Measurements from ENCODE around the gene RNU2-63P. TPM values are rescaled to one million over a fixed set of nuclear protein-coding genes. Genes with fewer than 3 reads are reported as not detected.
A peak's percentile ranks its signal among the peaks of the same experiment; 100 is the strongest.
"Not testable (repeated sequence)": the region's sequence is repeated elsewhere in the genome, so short reads cannot be mapped to it uniquely, and the experiment has no call there.

Gene RNU2-63P
- 10 to 100 TPM in 1 of 2 donors, 1 to 10 TPM in 1; 5.2 to 11.5 TPM for total RNA-seq
- long read RNA-seq, donor 1: 0 reads
- long read RNA-seq, donor 2: 0 reads

DNA sequence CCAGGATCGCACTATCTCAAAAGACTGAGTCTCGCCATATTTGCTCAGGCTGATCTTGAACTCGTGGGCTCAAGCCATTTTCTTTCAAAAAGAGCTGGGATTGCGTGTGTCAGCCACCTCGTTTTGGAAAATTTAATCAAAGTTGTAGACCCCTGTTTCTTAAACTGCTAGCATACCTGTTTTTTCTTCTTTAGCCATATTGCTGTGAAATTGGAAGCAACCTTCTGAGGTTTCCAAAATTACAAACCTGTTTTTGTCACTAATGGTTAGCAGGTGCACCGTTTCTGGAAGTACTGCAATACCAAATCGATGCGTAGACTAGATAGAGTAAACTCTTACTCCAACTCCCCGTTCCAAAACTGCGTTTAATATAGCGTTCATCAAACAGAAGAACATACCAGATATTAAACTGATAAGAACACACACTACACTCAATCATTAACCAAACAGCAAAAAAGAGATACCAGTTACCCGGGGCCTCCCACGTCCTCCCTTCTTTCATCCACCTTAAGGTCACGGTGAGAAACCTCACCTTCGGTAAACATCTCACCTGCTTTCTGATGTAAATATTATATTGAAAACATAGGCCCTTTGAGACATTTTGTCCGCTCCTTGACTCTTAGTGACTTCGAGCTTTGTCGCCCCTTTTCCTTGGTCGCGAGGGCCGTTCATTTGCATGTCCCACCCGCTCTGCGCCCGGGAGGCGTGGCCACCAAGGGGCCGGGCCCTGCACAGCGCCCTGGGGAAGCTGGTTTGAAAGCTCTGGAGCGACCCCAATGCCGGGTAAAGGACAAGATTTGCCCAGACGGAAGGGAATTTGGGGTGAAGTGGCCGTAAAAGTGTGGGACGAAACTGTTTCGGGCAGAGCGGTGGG, at the start of gene RNU2-63P:
RNU2-63P (minus strand) TSS at position 462 of the 874 bp plus-strand sequence.
- intact Hi-C loops (cut with DNase I): no loop called here
- peak; percentile 90 for DNase-seq (ENCODE audit: low spot score)

DNA sequence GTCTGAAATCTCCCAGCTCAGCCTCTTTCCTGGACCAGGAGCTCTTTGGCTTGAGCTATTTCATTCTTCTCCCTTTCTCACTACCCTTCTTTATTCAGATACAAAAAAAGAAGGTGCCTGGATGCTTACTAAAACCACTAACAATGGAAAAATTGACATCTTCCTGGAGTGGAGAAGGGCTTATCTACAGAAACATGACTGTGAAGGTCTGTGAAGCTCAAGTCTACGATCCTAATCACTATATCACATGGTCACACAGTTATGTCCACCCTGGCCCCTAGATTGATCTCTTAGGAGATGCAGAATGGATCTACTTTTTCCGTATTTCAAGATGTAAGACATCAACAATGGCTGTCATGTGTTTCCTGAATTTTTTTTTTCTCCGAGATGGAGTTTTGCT, 44.9 kb upstream of the RNU2-63P start:
- intact Hi-C loops (cut with DNase I): loop anchor here in 1 of 2 donors (10.0 kb wide), 1 partner anchor 104 kb away; no protein-coding TSS in a partner anchor

DNA sequence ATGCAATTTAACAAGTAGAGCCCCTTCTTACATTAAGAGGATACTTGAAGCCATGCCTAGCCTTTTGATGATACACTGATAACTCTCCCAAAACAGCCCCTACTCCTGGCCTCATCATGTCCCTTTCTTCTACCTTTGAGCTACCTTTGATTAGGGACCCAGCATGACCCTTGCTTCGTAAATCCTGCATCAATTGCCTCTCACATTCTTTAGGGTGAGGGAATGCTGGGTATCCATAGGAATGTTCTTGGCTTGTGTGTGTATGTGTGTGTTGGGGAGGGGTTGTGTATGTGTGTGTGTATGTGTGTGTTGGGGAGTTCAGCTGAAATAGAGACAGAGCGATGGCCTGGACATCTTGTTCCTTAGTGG, 44.5 kb upstream of the RNU2-63P start:
- no peak for DNase-seq (ENCODE audit: low spot score)
- intact Hi-C loops (cut with DNase I): loop anchor here in 1 of 2 donors (10.0 kb wide), 1 partner anchor 104 kb away; no protein-coding TSS in a partner anchor

More for the DNA sequence above, 44.9 kb upstream of the RNU2-63P start:
- DNase-seq (ENCODE audit: low spot score): no peak

DNA sequence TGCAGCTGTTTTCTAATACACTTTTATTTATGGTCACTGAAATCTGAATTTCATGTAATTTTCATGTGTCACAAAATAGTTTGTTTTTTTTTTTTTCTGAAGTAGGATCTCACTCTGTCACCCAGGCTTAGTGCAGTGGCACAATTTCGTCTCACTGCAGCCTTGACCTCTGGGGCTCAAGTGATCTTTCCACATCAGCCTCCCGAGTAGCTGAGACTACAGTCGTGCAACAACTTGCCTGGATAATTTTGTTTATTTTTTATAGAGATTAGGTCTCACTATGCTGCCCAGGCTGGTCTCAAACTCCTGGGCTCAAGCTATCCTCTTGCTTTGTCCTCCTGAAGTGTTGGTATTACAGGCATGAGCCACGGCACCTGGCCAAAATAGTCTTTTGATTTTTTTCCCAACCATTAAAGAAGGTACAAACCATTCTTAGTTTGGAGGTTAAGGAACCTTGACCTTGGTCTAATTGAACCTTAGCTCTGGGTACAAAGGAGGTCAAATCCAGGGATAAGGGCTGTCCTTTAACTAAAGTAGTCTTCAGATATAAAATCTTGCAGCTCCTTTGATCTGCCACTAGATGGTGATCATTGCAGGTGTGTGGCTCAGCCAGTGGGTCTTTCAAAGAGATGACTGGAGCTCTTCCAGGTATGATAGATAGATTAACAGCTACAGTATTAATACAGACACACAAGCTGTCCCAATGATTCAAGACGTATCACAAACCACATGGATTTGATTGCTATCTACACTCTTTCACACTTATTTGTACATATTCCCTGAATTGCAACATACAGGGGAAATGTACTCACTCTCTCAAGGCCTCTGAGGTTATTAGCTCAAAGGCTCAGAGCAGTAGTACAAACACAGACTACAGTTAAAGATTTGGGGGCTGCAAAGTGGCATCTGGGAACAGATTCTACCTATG, 43.9 kb upstream of the RNU2-63P start:
- intact Hi-C loops (cut with DNase I): loop anchor here in 1 of 2 donors (10.0 kb wide), 1 partner anchor 105 kb away; no protein-coding TSS in a partner anchor
- no peak for DNase-seq (ENCODE audit: low spot score)

DNA sequence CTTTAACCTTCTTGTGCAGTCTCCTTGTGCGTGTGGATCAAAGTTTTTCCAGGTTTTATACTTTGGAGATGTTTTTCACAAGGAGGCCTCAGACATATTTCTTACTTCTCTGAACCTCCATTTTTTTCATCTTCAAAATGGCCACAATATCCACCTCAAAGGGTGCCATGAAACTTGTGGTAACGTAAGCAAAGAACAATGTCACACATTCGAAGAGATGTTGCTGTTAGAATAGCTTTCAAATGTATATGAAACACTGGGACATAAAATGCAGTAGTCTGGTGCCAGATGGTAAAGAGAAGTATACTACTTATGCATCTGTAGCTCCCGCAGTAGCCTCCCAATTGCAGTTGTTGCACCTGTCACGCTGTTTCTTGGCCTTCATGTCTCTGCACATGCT, 41.8 kb upstream of the RNU2-63P start:
- DNase-seq (ENCODE audit: low spot score): no peak
- intact Hi-C loops (cut with DNase I): no loop called here

DNA sequence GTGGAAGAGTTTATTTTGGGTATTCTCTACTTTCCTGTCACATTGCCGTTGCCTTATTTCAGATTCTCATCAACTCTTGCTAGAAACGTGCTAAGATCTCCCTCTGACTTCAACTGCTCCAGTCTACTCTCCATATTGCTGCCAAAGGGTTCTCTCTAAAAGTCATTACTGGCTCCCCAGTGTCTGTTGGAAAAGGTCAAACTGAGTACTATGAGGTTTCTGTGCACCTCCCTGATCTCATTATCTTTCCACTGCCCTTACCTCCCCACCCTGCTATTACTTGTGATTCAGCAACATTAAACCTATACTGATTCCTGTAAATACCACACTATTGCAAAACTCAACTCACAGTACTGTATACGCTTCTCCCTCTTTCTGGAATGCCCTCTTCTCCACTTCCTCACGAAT, 41.1 kb upstream of the RNU2-63P start:
- intact Hi-C loops (cut with DNase I): no loop called here
- no peak for DNase-seq (ENCODE audit: low spot score)

DNA sequence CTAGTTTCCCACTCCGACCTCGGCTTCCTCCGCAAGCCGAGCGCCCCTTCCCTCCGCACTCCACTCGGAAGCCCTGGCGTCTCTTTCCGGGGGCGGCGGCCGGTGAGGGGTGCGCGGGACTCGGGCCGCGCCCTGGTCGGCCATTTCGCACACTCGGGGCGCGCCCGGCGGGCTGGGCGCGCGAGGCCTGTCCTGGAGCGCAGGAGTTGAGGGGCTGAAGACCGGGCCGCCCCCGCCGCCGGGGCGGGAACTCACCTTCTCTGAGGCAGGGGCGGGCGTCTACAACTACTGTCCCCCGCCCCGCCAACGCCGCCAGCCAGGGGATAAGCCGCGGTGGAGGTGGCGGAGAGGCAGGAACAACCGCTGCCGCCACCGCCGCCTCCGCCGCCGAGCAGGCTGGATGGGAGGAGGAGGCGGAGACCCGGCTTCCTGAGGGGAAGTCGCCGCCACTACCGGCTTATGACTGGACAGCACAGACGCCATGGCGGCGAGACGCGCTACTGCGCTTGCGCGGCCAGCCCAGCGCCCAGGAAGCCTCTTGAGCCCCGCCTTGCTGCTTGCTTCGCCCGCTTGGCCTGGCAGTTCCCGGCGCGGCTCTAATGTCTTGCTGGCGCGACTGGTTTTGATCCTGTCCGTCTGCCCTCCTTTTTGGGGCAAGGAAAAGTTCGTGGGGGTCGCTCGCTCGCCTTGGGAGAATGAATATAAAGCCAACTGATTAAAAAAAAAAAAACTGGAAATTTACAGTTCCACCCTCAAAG, 39.2 kb upstream of the RNU2-63P start, which contains the start of gene KRCC1:
KRCC1 (minus strand) TSS at position 413 of the 758 bp plus-strand sequence. CDS start 27,220 bp downstream, outside the sequence.
- peak; percentile 99 for DNase-seq (ENCODE audit: low spot score)
- intact Hi-C loops (cut with DNase I): no loop called here

DNA sequence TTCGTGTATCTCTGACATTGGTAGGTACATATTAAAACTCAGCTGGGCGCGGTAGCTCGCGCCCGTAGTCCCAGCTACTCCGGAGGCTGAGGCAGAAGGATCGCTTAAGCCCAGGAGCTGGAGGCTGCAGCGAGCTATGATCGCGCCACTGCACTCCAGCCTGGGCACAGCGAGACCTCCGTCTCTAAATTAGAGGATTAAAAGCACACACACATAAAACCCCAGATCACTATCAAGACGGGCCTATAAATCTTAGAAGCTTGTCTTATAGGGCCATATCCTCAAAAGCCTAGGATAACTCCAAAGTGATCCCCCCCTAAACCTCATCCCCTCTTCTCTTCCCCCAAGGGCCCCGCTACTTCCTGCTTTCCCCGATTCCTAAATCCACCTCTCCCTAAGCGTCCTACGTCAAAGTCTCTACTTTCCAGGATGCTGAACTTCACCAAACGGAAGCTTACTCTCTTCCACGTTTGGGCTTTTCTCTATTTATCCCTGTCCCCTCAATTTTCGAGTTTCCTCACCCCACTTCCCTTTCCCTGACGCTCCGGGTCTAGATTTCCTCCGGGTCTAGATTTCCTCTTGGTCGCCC, 38.5 kb upstream of the RNU2-63P start:
- intact Hi-C loops (cut with DNase I): no loop called here
- no peak for DNase-seq (ENCODE audit: low spot score)

DNA sequence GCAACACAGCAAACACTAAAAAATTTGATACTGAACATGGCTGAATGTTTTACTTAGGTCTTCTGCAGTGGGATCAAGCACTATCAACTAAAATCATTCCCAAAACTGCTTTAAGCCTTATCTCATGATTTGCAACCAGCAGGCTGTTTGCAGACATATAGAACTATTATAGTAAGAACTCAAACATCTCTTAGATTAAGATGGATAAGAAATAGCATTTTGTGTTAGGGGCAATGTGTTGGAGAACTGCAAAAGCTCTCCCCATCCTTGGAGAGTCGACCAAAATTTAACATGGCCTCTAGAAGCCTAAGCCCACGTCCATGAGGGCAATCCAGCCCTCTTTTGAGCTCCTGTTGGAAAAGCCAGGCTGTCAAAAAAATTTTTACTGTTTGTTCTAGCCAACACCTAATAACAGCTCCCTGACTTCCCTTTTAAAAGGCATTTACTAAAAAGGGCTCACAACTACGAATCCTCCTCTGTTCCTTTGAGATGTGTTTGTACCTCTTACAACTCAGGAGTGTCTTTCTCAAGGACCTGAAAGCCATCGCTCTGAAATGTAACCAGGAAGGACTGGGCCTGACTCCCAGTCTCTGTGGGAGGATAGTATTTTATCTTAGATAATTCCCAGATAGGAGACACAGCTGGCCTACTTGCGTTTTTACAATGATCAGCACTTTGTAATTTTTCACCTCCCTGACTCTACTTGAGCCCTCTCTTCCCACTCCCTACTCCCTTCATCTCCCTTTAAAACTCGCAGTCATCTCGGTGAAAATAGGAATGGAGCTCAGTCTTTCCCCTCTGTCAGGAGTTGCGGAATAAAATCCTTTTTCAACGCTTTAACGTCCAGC, 37.8 kb upstream of the RNU2-63P start:
- intact Hi-C loops (cut with DNase I): no loop called here
- no peak for DNase-seq (ENCODE audit: low spot score)

DNA sequence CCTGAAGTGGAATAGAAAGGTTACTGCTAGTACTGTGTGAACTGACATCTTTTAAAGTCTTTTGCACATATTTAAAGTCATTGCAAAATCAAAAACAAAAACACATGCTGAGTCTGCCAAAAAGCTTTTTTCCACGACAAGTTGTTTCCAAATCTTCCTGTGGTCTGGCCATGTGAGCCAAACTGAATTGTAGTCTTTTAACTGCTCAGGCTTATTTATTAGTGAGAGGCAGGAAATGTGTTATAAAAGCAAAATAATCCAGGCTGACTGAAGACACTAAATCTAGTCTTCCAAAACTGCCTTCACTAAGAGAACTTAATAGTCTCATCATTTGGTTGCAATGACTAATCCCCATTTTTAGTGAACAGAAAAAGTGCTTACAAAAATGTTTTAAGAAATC, 36.9 kb upstream of the RNU2-63P start:
- DNase-seq (ENCODE audit: low spot score): no peak
- intact Hi-C loops (cut with DNase I): no loop called here

DNA sequence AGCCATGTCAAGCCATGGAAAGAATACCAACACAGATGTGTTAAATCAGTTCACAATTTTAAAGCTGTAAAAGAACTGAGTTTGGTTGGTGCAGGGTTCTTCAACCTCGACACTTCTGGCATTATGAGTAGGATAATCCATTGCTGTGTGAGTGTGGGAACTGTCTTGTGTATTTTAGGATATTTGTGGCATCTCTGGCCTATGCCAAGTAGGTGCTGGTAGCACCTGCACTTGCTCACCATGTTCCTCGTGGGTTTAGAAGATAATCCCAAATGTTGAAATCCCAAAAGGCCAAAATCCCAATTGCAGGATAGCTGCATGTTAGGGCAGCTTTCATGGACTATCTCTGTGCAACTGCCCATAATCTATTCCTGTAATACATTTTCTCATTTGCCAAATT, 35.4 kb upstream of the RNU2-63P start:
- intact Hi-C loops (cut with DNase I): no loop called here
- no peak for DNase-seq (ENCODE audit: low spot score)

DNA sequence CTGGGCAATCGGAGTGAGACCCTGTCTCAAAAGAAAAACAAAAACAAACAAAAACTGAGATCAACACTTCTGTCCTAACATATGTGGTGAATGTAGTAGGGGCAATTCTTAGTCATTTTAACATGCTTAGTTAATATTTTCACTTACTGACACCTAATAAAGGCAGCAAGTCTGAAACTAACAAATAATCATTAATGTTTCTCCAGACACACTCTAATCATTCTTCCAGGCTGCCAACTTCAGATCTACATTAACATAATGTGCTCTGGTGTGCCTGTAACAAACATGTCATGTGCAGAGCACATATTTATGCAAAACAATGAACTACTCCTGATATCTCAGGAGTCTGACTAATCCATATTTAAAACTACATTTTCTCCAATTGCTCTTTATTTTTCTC, 33.3 kb upstream of the RNU2-63P start:
- DNase-seq (ENCODE audit: low spot score): no peak
- intact Hi-C loops (cut with DNase I): no loop called here

DNA sequence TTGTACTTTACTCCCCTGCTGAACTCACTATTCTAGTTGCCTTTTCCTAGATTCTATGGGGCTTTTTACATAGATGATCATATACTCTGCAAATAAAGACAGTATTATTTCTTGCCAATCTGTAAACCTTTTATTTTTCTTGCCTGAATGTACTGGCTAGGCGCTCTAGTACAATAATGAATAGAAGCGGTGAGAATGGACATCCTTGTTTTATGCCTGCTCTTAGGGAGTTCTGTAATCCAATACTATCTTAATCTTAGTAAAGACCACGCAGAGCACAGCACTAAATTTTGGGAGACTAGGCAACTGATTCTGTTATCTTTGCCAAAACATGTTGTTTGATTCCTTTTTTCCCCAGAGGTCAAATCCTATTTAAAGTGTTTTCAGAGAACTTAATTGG, 32.2 kb upstream of the RNU2-63P start:
- no peak for DNase-seq (ENCODE audit: low spot score)
- intact Hi-C loops (cut with DNase I): no loop called here

DNA sequence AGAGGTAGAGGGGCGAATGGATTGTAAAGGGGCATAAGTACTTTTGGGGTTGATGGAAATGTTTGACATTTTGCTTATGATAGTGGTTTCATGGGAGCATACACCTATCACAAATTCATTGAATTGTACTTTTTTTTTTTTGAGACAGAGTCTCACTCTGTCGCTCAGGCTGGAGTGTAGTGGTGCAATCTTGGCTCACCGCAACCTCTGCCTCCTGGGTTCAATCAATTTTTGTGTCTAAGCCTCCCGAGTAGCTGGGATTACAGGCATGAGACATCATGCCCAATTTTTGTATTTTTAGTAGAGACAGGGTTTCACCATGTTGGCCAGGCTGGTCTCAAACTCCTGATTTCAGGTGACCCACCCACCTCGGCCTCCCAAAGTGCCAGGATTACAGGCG, 29.2 kb upstream of the RNU2-63P start:
- intact Hi-C loops (cut with DNase I); DNase-seq (ENCODE audit: low spot score): not testable (repeated sequence)

DNA sequence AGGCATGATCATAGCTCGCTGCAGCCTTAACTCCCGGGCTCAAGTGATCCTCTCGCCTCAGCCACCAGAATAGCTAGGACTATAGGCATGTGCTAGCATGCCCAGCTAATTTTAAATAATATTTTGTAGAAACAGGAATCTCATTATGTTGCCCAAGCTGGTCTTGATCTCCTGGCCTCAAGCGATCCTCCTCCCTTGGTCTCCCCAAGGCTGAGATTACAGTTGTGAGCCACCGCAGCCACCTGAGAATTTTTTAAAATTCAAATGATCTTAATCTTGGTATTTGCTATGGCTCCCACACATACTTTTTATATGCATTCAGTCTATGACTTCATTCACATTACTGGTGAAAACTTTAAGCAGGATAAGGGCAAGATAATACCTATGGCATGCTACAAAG, 26.1 kb upstream of the RNU2-63P start:
- intact Hi-C loops (cut with DNase I): no loop called here
- no peak for DNase-seq (ENCODE audit: low spot score)

DNA sequence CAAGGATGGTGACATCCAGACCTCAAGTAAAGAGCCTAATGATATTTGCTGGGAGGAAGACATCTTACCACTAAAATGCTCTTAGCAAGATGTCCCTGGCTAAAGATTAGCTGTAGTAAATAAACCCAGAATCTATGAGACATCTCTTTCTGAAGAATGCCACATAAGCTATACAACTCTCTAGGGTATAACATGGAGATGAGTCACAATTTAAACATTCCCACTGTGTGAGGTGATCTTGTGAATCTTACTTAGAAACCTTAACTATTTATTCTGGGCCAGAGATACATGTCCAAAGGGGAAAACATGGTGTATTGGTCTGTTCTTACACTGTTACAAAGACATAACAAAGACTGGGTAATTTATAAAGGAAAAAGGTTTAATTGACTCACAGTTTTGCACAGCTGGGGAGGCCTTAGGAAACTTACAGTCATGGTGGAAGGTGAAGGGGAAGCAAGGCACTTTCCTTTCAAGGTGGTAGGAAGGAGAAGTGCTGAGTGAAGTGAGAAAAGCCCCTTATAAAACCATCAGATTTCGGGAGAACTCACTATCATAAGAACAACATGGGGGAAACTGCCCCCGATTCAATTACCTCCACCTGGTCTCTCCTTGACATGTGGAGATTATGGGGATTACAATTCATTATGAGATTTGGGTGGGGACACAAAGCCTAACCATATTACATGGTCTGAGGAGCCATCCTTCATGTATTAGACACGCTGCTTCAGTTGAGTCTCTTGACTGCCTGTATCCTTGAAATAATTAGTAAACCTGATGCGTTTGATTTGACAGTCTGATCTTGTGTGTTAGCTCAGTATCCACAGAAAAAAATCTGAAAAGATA, 22.1 kb upstream of the RNU2-63P start:
- no peak for DNase-seq (ENCODE audit: low spot score)
- intact Hi-C loops (cut with DNase I): no loop called here

DNA sequence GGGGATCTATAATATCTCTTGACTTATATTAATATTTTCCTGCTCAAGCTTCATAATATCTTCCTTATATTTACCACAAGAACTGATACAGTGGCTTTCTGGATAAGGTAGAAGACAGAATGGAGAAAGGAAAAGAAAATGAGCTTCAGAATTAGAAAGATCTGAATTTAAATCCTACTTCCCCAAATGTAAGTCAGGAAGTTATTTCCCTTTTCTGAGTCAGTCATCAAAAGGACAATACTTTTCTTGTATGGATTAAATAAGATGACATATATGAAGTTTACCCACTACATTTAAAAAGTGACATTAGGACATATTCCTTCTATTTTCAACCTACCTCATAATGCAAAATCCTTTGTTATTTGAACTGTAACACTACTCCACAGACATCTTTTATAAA, 20.3 kb upstream of the RNU2-63P start:
- intact Hi-C loops (cut with DNase I): no loop called here

More for the DNA sequence above, 20.3 kb upstream of the RNU2-63P start:
- no peak for DNase-seq (ENCODE audit: low spot score)

Data from posterior vena cava (tissue), 2 donors.